HCT116 (cell line): ENCODE measurements around the gene TBC1D14. TPM values are rescaled to one million over a fixed set of nuclear protein-coding genes. Genes with fewer than 3 reads are reported as not detected.
A peak's percentile ranks its signal among the peaks of the same experiment; 100 is the strongest.

Experiments used
- ATAC-seq: fragments of 200-7000 bp; cut with Tn5 transposase; 2 replicates; pipeline ENCODE4 v1.9.1; 2020; ENCODE audit warnings: mild to moderate bottlenecking, moderate library complexity
- BruUV-seq: library from RNA; stranded (reverse); fragments of 400-500 nt; replicated peaks from 2 replicates; lab custom pipeline; 2021; lab: Mats Ljungman, UMichigan
- CTCF ChIA-PET: fragments of 300-600 bp; sonication (Branson Sonifier 250); formaldehyde crosslinking; loops from one replicate; lab custom pipeline; 2021; ENCODE audit warnings: antibody characterized with exemption; lab: Charles Lee
- POLR2A ChIA-PET: fragments of 300-600, 350-600 bp; sonication (Branson Sonifier 250); formaldehyde crosslinking; loops from one replicate; lab custom pipeline; 2021; ENCODE audit warnings: antibody characterized with exemption; lab: Charles Lee
- RAD21 ChIA-PET, 2 experiments: fragments of 300-600 bp; sonication (Branson Sonifier 250); formaldehyde crosslinking; loops; one replicate each; lab custom pipeline; 2023; ENCODE audit warnings: low total read pairs in 2 of 2; ENCODE audit not compliant: uncharacterized antibody in 2 of 2, unreplicated experiment in 2 of 2, low non-redundant PET in 1 of 2; lab: Charles Lee
- DNase-seq: peaks from one replicate; pipeline ENCODE4 v3.0.0-alpha.2; 2010; ENCODE audit warnings: low read depth, low spot score
- H2AFZ ChIP-seq: fragments of 200-600 bp; shearing (Covaris generic), sonication (generic); 2 replicates; pipeline ENCODE4 v1.6.1; 2017; ENCODE audit warnings: low read depth, mixed run types, mixed read lengths, antibody characterized with exemption, low read length; ENCODE audit not compliant: poor library complexity, severe bottlenecking
- H3K27ac ChIP-seq: 2 replicates; pipeline ENCODE4 v1.5.1; 2012; ENCODE audit warnings: low read depth, low read length
- H3K27me3 ChIP-seq: fragments of 200-600 bp; sonication (generic); 2 replicates; pipeline ENCODE4 v1.6.1; 2016; ENCODE audit warnings: mixed run types, low read length, mixed read lengths; ENCODE audit not compliant: insufficient read depth
- H3K36me3 ChIP-seq, 2 experiments: fragments of 200-500 bp in 1 of 2; fragments of 200-600 bp in 1 of 2; sonication (Bioruptor generic) in 1 of 2; sonication (generic) in 1 of 2; 2 replicates each; pipeline versions ENCODE4 v1.5.1 to v1.6.1; 2014 to 2016; ENCODE audit warnings: low read length in 2 of 2, inconsistent platforms in 1 of 2, mixed read lengths in 1 of 2, mixed run types in 1 of 2; ENCODE audit not compliant: insufficient read depth in 2 of 2, control insufficient read depth in 1 of 2
- H3K4me1 ChIP-seq, 2 experiments: fragments of 200-600 bp in 1 of 2; sonication (generic) in 1 of 2; 2 replicates each; pipeline versions ENCODE4 v1.5.1 to v1.6.1; 2012 to 2017; ENCODE audit warnings: low read length in 2 of 2, inconsistent platforms in 1 of 2, mild to moderate bottlenecking in 1 of 2, mixed read lengths in 1 of 2, mixed run types in 1 of 2, moderate library complexity in 1 of 2; ENCODE audit not compliant: insufficient read depth in 2 of 2, control insufficient read depth in 1 of 2
- H3K4me2 ChIP-seq: fragments of 200-600 bp; sonication (generic); 2 replicates; pipeline ENCODE4 v1.6.1; 2017; ENCODE audit warnings: mixed run types, low read length, mixed read lengths
- H3K4me3 ChIP-seq, 2 experiments: fragments of 200-600 bp in 1 of 2; sonication (generic) in 1 of 2; replicated peaks in 1 of 2; 2 replicates each; pipeline ENCODE4 v1.5.1; 2011 to 2016; ENCODE audit warnings: low read length in 2 of 2, control low read depth in 1 of 2, low read depth in 1 of 2, mild to moderate bottlenecking in 1 of 2, mixed read lengths in 1 of 2, mixed run types in 1 of 2
- H3K79me2 ChIP-seq: fragments of 200-600 bp; sonication (generic); 2 replicates; pipeline ENCODE4 v1.6.1; 2017; ENCODE audit warnings: mild to moderate bottlenecking, mixed run types, low read length, moderate library complexity, mixed read lengths; ENCODE audit not compliant: insufficient read depth
- H3K9ac ChIP-seq: fragments of 200-600 bp; sonication (generic); 2 replicates; pipeline ENCODE4 v1.6.1; 2016; ENCODE audit warnings: low read length, mixed read lengths
- H3K9me2 ChIP-seq: fragments of 200-600 bp; sonication (generic), shearing (Covaris generic); 2 replicates; pipeline ENCODE4 v1.6.1; 2017; ENCODE audit warnings: mixed run types, mild to moderate bottlenecking, moderate library complexity; ENCODE audit not compliant: insufficient read depth
- H3K9me3 ChIP-seq, 2 experiments: fragments of 200-500 bp in 1 of 2; fragments of 200-600 bp in 1 of 2; sonication (Bioruptor generic) in 1 of 2; sonication (generic) in 1 of 2; 2 replicates each; pipeline ENCODE4 v1.6.1; 2014 to 2017; ENCODE audit warnings: low read length in 2 of 2, mixed read lengths in 2 of 2, inconsistent platforms in 1 of 2, low read depth in 1 of 2, mild to moderate bottlenecking in 1 of 2, mixed run types in 1 of 2, moderate library complexity in 1 of 2; ENCODE audit not compliant: control insufficient read depth in 1 of 2, insufficient read depth in 1 of 2
- H4K20me1 ChIP-seq: fragments of 200-600 bp; sonication (generic), shearing (Covaris generic); 2 replicates; pipeline ENCODE4 v1.6.1; 2017; ENCODE audit warnings: mixed run types, mild to moderate bottlenecking, moderate library complexity; ENCODE audit not compliant: insufficient read depth
- CTCF ChIP-seq, 3 experiments: fragments of 200-600 bp in 1 of 3; sonication (generic) in 1 of 3; IDR thresholded peaks in 2 of 3; conservative IDR thresholded peaks in 1 of 3; 2 replicates each; pipeline ENCODE4 v1.5.1; 2012 to 2017; ENCODE audit warnings: low read depth in 2 of 3, low read length in 2 of 3, antibody characterized with exemption in 1 of 3, borderline replicate concordance in 1 of 3, control low read depth in 1 of 3, mild to moderate bottlenecking in 1 of 3, mixed read lengths in 1 of 3, mixed run types in 1 of 3, moderate library complexity in 1 of 3; ENCODE audit not compliant: insufficient read depth in 1 of 3
- MAX ChIP-seq: IDR thresholded peaks from 2 replicates; pipeline ENCODE4 v1.6.1; 2012
- POLR2AphosphoS5 ChIP-seq: IDR thresholded peaks from 2 replicates; pipeline ENCODE4 v1.6.1; 2011; ENCODE audit warnings: mild to moderate bottlenecking, low read depth, low read length, moderate library complexity
- RAD21 ChIP-seq: IDR thresholded peaks from 2 replicates; pipeline ENCODE4 v1.6.1; 2012; ENCODE audit warnings: low read depth, mild to moderate bottlenecking
- SIN3A ChIP-seq: IDR thresholded peaks from 2 replicates; pipeline ENCODE4 v1.6.1; 2012; ENCODE audit warnings: low read depth
- TCF7L2 ChIP-seq: IDR thresholded peaks from 2 replicates; pipeline ENCODE4 v1.7.0; 2011; ENCODE audit warnings: borderline replicate concordance, inconsistent platforms; ENCODE audit not compliant: insufficient read depth, insufficient read length; ENCODE audit errors: extremely low read depth
- ZFX ChIP-seq: fragments of 450-650 bp; IDR thresholded peaks from 2 replicates; pipeline ENCODE4 v1.6.1; 2017
- intact Hi-C: fragments of 100-400 bp; cut with micrococcal nuclease; formaldehyde crosslinking; loops from 2 replicates; pipeline ENCODE4 v1.10.0; 2022
- total RNA-seq: library from RNA; stranded (reverse); gene quantifications from one replicate; pipeline ENCODE4 v1.2.1, GENCODE V29; 2021; ENCODE audit not compliant: unreplicated experiment

The TBC1D14 gene
- total RNA-seq, 1 experiment from 2014 or later: 62.9 TPM

- 0 out of 2 replicates have a peak, but pooled peaks have one; percentile 14 for TF ChIP-seq POLR2AphosphoS5
- TF ChIP-seq SIN3A: no peak
- TF ChIP-seq RAD21: no peak
- no peak for TF ChIP-seq ZFX
- ChIA-PET RAD21 (interaction anchor here in 1 of 2 experiments (0.6 kb wide), 1 partner anchor 48 kb away, joined by 3 read pairs; no protein-coding TSS in a partner anchor), POLR2A (interaction anchor here (0.9 kb wide), 1 partner anchor 26 kb away, joined by 3 read pairs; no protein-coding TSS in a partner anchor), CTCF (interaction anchor here (0.8 to 2.6 kb wide), 4 partner anchors 9 to 154 kb away, joined by 4 to 8 read pairs (median 4); no protein-coding TSS in a partner anchor)
- Histone ChIP-seq H3K4me1 (peaks cover 36 to 39% of the 10 kb centered on the region in 2 experiments), H2AFZ (no peak overlapping the region), H3K27ac (peak overlapping the region; percentile 66), H3K36me3 (no peaks in the 10 kb centered on the region), H4K20me1 (no peaks in the 10 kb centered on the region), H3K9me3 (no peaks in the 10 kb centered on the region), H3K9ac (peak overlapping the region; percentile 57), H3K27me3 (no peaks in the 10 kb centered on the region), H3K4me3 (peak overlapping the region; percentile 20 to 25; a peak in 3 of 4 replicates), H3K9me2 (no peaks in the 10 kb centered on the region), H3K79me2 (peaks cover 30% of the 10 kb centered on the region), H3K4me2 (peak overlapping the region; percentile 76)
- ATAC-seq: peak; percentile 63
- intact Hi-C loops: loop anchor here (2.0 to 5.0 kb wide), 2 partner anchors 35 to 58 kb away; no protein-coding TSS in a partner anchor
- peak; percentile 34 for DNase-seq
- BruUV-seq: no TSS peak
Measured at GRCh38 chr4:6916587-6917460, 7.2 kb downstream of the TBC1D14 start.

- ChIA-PET RAD21 (interaction anchor here in 1 of 2 experiments (0.6 kb wide), 1 partner anchor 48 kb away, joined by 3 read pairs; no protein-coding TSS in a partner anchor), POLR2A (interaction anchor here (0.9 kb wide), 1 partner anchor 25 kb away, joined by 3 read pairs; no protein-coding TSS in a partner anchor), CTCF (interaction anchor here (0.8 to 2.6 kb wide), 4 partner anchors 9 to 153 kb away, joined by 4 to 8 read pairs (median 4); no protein-coding TSS in a partner anchor)
- peaks cover 36 to 39% of the 10 kb centered on the region in 2 experiments for H3K4me1 ChIP-seq
- peak; percentile 79 for DNase-seq
- H3K27me3 ChIP-seq: no peaks in the 10 kb centered on the region
- ATAC-seq: peak; percentile 88
- no peaks in the 10 kb centered on the region for H3K36me3 ChIP-seq
- no peaks in the 10 kb centered on the region for H3K9me2 ChIP-seq
- H3K9ac ChIP-seq: peak overlapping the region; percentile 57
- H2AFZ ChIP-seq: no peak overlapping the region
- no peaks in the 10 kb centered on the region for H3K9me3 ChIP-seq
- peak overlapping the region; percentile 76 for H3K4me2 ChIP-seq
- BruUV-seq: no TSS peak
- intact Hi-C loops: loop anchor here (2.0 to 5.0 kb wide), 2 partner anchors 35 to 57 kb away; no protein-coding TSS in a partner anchor
- H4K20me1 ChIP-seq: no peaks in the 10 kb centered on the region
- H3K27ac ChIP-seq: peak overlapping the region; percentile 66
- H3K4me3 ChIP-seq: peak overlapping the region; percentile 20 to 25
- peaks cover 34% of the 10 kb centered on the region for H3K79me2 ChIP-seq
- peak in 2 of 3 experiments; percentile 72 to 79; a peak in 4 of 6 replicates for TF ChIP-seq CTCF (IDR thresholded peaks at IDR 0.05 in 2 of 3, conservative IDR thresholded peaks at IDR 0.05 in 1 of 3; ENCODE audit: borderline replicate concordance in 1 of 3, insufficient read depth in 1 of 3, low read depth in 2 of 3, low read length in 2 of 3)
- peak; percentile 37 for TF ChIP-seq TCF7L2
- TF ChIP-seq POLR2AphosphoS5: peak; percentile 38; the same call in 1 of the 2 replicates
- no peak for TF ChIP-seq MAX
Measured at GRCh38 chr4:6917461-6918271, 8.0 kb downstream of the TBC1D14 start.
